LoVo (cell line): ENCODE data around the gene IFNA7.
"Not testable (repeated sequence)": the region's sequence is repeated elsewhere in the genome, so short reads cannot be mapped to it uniquely, and the experiment has no call there.

Experiments
- DNase-seq: peaks from one replicate; pipeline ENCODE4 v3.0.0-alpha.2; 2016; ENCODE audit warnings: low spot score

Gene IFNA7

GRCh38 chr9:21174671-21175070 lies 27.3 kb downstream of the IFNA7 start:
- no peak for DNase-seq

- DNase-seq = no peak
Measured at GRCh38 chr9:21172156-21172555, 29.8 kb downstream of the IFNA7 start.

GRCh38 chr9:21171351-21171750 lies 30.7 kb downstream of the IFNA7 start:
- no peak for DNase-seq

GRCh38 chr9:21166560-21166959 lies 35.4 kb downstream of the IFNA7 start, which contains the start of gene IFNA21:
Gene IFNA21 (minus strand): TSS chr9:21166660. CDS start chr9:21166612, 48 bp downstream.
- DNase-seq = not testable (repeated sequence)

- DNase-seq = no peak
Measured at GRCh38 chr9:21165516-21165915, 36.5 kb downstream of the IFNA7 start.

- no peak for DNase-seq
Measured at GRCh38 chr9:21160178-21160577, 41.8 kb downstream of the IFNA7 start.

- DNase-seq = no peak
Measured at GRCh38 chr9:21155501-21155900, 46.5 kb downstream of the IFNA7 start.

GRCh38 chr9:21154018-21154608 lies 47.9 kb downstream of the IFNA7 start:
- no peak for DNase-seq

- DNase-seq = no peak
Measured at GRCh38 chr9:21153336-21154017, 48.5 kb downstream of the IFNA7 start.
